Endothelial cell (in vitro differentiated cells): Measurements from ENCODE around the gene PURB. TPM values are rescaled to one million over a fixed set of nuclear protein-coding genes. Genes with fewer than 3 reads are reported as not detected.
A peak's percentile ranks its signal among the peaks of the same experiment; 100 is the strongest.
"Not testable (repeated sequence)": the region's sequence is repeated elsewhere in the genome, so short reads cannot be mapped to it uniquely, and the experiment has no call there.

Experiments
- DNase-seq: peaks from one replicate; pipeline ENCODE4 v3.0.0; 2021; ENCODE audit warnings: low spot score
- H3K27ac Mint-ChIP-seq: one replicate; pipeline ENCODE4 v1.8.0; 2021; ENCODE audit warnings: mixed read lengths, inconsistent platforms; ENCODE audit not compliant: unreplicated experiment
- H3K27me3 Mint-ChIP-seq: one replicate; pipeline ENCODE4 v1.8.0; 2021; ENCODE audit warnings: mild to moderate bottlenecking, moderate library complexity, mixed read lengths, inconsistent platforms; ENCODE audit not compliant: unreplicated experiment
- H3K36me3 Mint-ChIP-seq: one replicate; pipeline ENCODE4 v1.8.0; 2021; ENCODE audit warnings: mild to moderate bottlenecking, low read depth, mixed read lengths, inconsistent platforms; ENCODE audit not compliant: unreplicated experiment
- H3K4me1 Mint-ChIP-seq: one replicate; pipeline ENCODE4 v1.8.0; 2021; ENCODE audit warnings: mild to moderate bottlenecking, mixed read lengths, inconsistent platforms; ENCODE audit not compliant: unreplicated experiment
- H3K4me3 Mint-ChIP-seq: one replicate; pipeline ENCODE4 v1.8.0; 2021; ENCODE audit warnings: mild to moderate bottlenecking, mixed read lengths, inconsistent platforms; ENCODE audit not compliant: unreplicated experiment
- H3K9me3 Mint-ChIP-seq: one replicate; pipeline ENCODE4 v1.8.0; 2021; ENCODE audit warnings: mixed read lengths, inconsistent platforms; ENCODE audit not compliant: unreplicated experiment
- CTCF ChIP-seq: fragments of 200-600 bp; sonication (generic); IDR thresholded peaks from one replicate; pipeline ENCODE4 v1.5.0; 2021; ENCODE audit warnings: antibody characterized with exemption; ENCODE audit not compliant: unreplicated experiment
- total RNA-seq: library from RNA; stranded (reverse); fragmentation: NEBNext Ultra II Directional; extraction: Animal tissue kit (Norgen Biotek cat#: 25700); gene quantifications from one replicate; pipeline ENCODE4 v1.2.1, GENCODE V29; 2021; ENCODE audit not compliant: unreplicated experiment

The PURB gene
- total RNA-seq, 1 donor from 2014 or later, result 25.7 TPM

- H3K9me3 Mint-ChIP-seq, result no peaks in the 10 kb centered on the region
- H3K36me3 Mint-ChIP-seq, result no peaks in the 10 kb centered on the region
- TF ChIP-seq CTCF, result no peak
- H3K27ac Mint-ChIP-seq, result no peak overlapping the region
- no peak for DNase-seq
- H3K4me3 Mint-ChIP-seq, result no peak overlapping the region
- H3K4me1 Mint-ChIP-seq, result no peaks in the 10 kb centered on the region
- H3K27me3 Mint-ChIP-seq, result peaks cover 2% of the 10 kb centered on the region
Observed at GRCh38 chr7:44867073-44867995, 18.0 kb downstream of the PURB start.

- H3K27me3 Mint-ChIP-seq, H3K4me1 Mint-ChIP-seq, H3K9me3 Mint-ChIP-seq, DNase-seq, H3K4me3 Mint-ChIP-seq, H3K27ac Mint-ChIP-seq, H3K36me3 Mint-ChIP-seq: not testable (repeated sequence)
Observed at GRCh38 chr7:44861949-44862348, 23.4 kb downstream of the PURB start.

- DNase-seq, result no peak
- Mint-ChIP-seq H3K4me3 (no peak overlapping the region), H3K27me3 (no peaks in the 10 kb centered on the region), H3K36me3 (no peaks in the 10 kb centered on the region), H3K4me1 (no peaks in the 10 kb centered on the region), H3K9me3 (no peaks in the 10 kb centered on the region), H3K27ac (no peak overlapping the region)
- peak; percentile 52 for TF ChIP-seq CTCF
Observed at GRCh38 chr7:44858161-44858560, 27.2 kb downstream of the PURB start.

GRCh38 chr7:44854644-44855364 is 30.5 kb downstream of the PURB start:
- Mint-ChIP-seq H3K27me3 (no peaks in the 10 kb centered on the region), H3K4me1 (no peaks in the 10 kb centered on the region), H3K4me3 (no peak overlapping the region), H3K27ac (no peak overlapping the region), H3K36me3 (no peaks in the 10 kb centered on the region), H3K9me3 (no peaks in the 10 kb centered on the region)
- no peak for TF ChIP-seq CTCF
- DNase-seq, result no peak

DNA sequence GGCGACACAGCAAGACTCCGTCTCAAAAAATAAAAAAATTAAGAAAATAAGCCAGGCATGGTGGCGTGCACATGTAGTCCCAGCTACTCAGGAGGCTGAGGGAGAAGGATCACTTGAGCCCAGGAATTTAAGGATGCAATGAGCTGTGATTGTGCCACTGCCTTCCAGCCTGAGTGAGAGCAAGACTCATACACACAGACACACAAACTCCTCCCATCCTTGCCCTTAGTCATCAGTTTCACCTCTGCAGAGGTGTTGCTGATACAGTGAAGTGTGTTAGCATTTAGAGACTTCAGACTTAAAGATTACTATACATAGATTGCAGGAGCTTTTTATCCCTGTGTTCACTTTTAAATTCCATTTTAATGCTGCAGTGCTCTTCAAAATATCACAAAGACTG is 31.9 kb downstream of the PURB start:
- no peak overlapping the region for H3K27ac Mint-ChIP-seq

More for the DNA sequence above, 31.9 kb downstream of the PURB start:
- no peaks in the 10 kb centered on the region for H3K27me3 Mint-ChIP-seq
- no peaks in the 10 kb centered on the region for H3K9me3 Mint-ChIP-seq
- no peak overlapping the region for H3K4me3 Mint-ChIP-seq
- no peak for TF ChIP-seq CTCF
- no peaks in the 10 kb centered on the region for H3K36me3 Mint-ChIP-seq
- H3K4me1 Mint-ChIP-seq, result no peaks in the 10 kb centered on the region
- DNase-seq, result no peak
